HepG2 (cell line): Measurements from ENCODE around the gene SERPINB6. TPM values are rescaled to one million over a fixed set of nuclear protein-coding genes. Genes with fewer than 3 reads are reported as not detected.

ENCODE experiments used
- ATAD3A ChIP-seq: sonication (generic); formaldehyde crosslinking; IDR thresholded peaks from 2 replicates; pipeline ENCODE4 v1.4.0; 2020; ENCODE audit warnings: missing genetic modification reagents
- ATF7-NPFF ChIP-seq: sonication (generic); formaldehyde crosslinking; IDR thresholded peaks from 2 replicates; pipeline ENCODE4 v1.8.1; 2023; ENCODE audit warnings: mild to moderate bottlenecking, low read depth, missing genetic modification reagents, moderate library complexity
- CC2D1A ChIP-seq: sonication (generic); formaldehyde crosslinking; IDR thresholded peaks from 2 replicates; pipeline ENCODE4 v1.8.1; 2023; ENCODE audit warnings: mild to moderate bottlenecking, missing genetic modification reagents
- CENPX ChIP-seq: sonication (generic); formaldehyde crosslinking; IDR thresholded peaks from 2 replicates; pipeline ENCODE4 v1.9.0; 2021; ENCODE audit warnings: mild to moderate bottlenecking, missing genetic modification reagents, moderate library complexity
- CREB3 ChIP-seq: sonication (generic); formaldehyde crosslinking; IDR thresholded peaks from 2 replicates; pipeline ENCODE4 v1.5.0; 2020; ENCODE audit warnings: missing genetic modification reagents
- DMAP1 ChIP-seq: IDR thresholded peaks from 2 replicates; pipeline ENCODE4 v1.6.1; 2016
- ETV5 ChIP-seq: IDR thresholded peaks from 2 replicates; pipeline ENCODE4 v1.6.1; 2018; ENCODE audit warnings: missing biosample characterization, missing genetic modification reagents, inconsistent platforms, borderline replicate concordance
- GABPB1 ChIP-seq: IDR thresholded peaks from 2 replicates; pipeline ENCODE4 v1.6.1; 2016; ENCODE audit warnings: mild to moderate bottlenecking, missing genetic modification reagents, moderate library complexity, missing compliant biosample characterization
- GTF2F1 ChIP-seq: fragments of 150-350 bp; IDR thresholded peaks from 2 replicates; pipeline ENCODE4 v1.6.1; 2014; ENCODE audit warnings: low read length
- HOXA5 ChIP-seq: sonication (generic); formaldehyde crosslinking; IDR thresholded peaks from 2 replicates; pipeline ENCODE4 v1.4.0; 2020; ENCODE audit warnings: missing genetic modification reagents
- IKZF1 ChIP-seq: fragments of 450-650 bp; IDR thresholded peaks from 2 replicates; pipeline ENCODE4 v1.7.1; 2016
- IKZF4 ChIP-seq: sonication (generic); formaldehyde crosslinking; IDR thresholded peaks from 2 replicates; pipeline ENCODE4 v1.5.1; 2020; ENCODE audit warnings: borderline replicate concordance, mild to moderate bottlenecking, low read depth, missing genetic modification reagents; ENCODE audit errors: not compliant biosample characterization
- MAZ ChIP-seq, 2 experiments: sonication (generic) in 1 of 2; formaldehyde crosslinking in 1 of 2; IDR thresholded peaks; 2 replicates each; pipeline versions ENCODE4 v1.5.0 to v1.6.1; 2012 to 2020; ENCODE audit warnings: low read depth in 2 of 2, mild to moderate bottlenecking in 2 of 2, borderline replicate concordance in 1 of 2, improper control_type of control experiment in 1 of 2, low read length in 1 of 2, missing genetic modification reagents in 1 of 2, moderate library complexity in 1 of 2
- MIXL1 ChIP-seq: IDR thresholded peaks from 2 replicates; pipeline ENCODE4 v1.6.1; 2016
- NCOA2 ChIP-seq: sonication (generic); formaldehyde crosslinking; IDR thresholded peaks from 2 replicates; pipeline ENCODE4 v1.8.0; 2022; ENCODE audit warnings: inconsistent platforms
- NFYC ChIP-seq: IDR thresholded peaks from 2 replicates; pipeline ENCODE4 v1.6.1; 2016; ENCODE audit warnings: missing genetic modification reagents, missing compliant biosample characterization
- RNF2 ChIP-seq: fragments of 450-650 bp; conservative IDR thresholded peaks from 2 replicates; pipeline ENCODE4 v1.6.1; 2016; ENCODE audit warnings: low read depth
- ZBTB39 ChIP-seq: sonication (generic); formaldehyde crosslinking; IDR thresholded peaks from 2 replicates; pipeline ENCODE4 v1.5.0; 2020; ENCODE audit warnings: missing genetic modification reagents
- ZNF292 ChIP-seq: sonication (generic); formaldehyde crosslinking; IDR thresholded peaks from 2 replicates; pipeline ENCODE4 v1.8.1; 2022; ENCODE audit warnings: mild to moderate bottlenecking, low read depth, missing genetic modification reagents, borderline replicate concordance
- ZNF30 ChIP-seq: sonication (generic); formaldehyde crosslinking; IDR thresholded peaks from 2 replicates; pipeline ENCODE4 v1.5.0; 2020; ENCODE audit warnings: mild to moderate bottlenecking, missing genetic modification reagents
- ZNF383 ChIP-seq: sonication (generic); formaldehyde crosslinking; IDR thresholded peaks from 2 replicates; pipeline ENCODE4 v1.4.0; 2020; ENCODE audit warnings: missing genetic modification reagents, mild to moderate bottlenecking, borderline replicate concordance
- ZNF563 ChIP-seq: sonication (generic); formaldehyde crosslinking; IDR thresholded peaks from 2 replicates; pipeline ENCODE4 v1.8.0; 2022; ENCODE audit warnings: mild to moderate bottlenecking, moderate library complexity, missing genetic modification reagents
- ZNF574 ChIP-seq: sonication (generic); formaldehyde crosslinking; IDR thresholded peaks from 2 replicates; pipeline ENCODE4 v1.4.0; 2020; ENCODE audit warnings: missing genetic modification reagents
- ZNF777 ChIP-seq: sonication (generic); formaldehyde crosslinking; IDR thresholded peaks from 2 replicates; pipeline ENCODE4 v1.4.0; 2020; ENCODE audit warnings: missing genetic modification reagents
- polyA plus RNA-seq, 8 experiments: library from polyadenylated mRNA; depleted of rRNA in 3 of 8; stranded (reverse) in 7 of 8; unstranded in 1 of 8; fragments of >200 nt; fragmentation: Illumina TruSeq in 4 of 8; extraction: Trizol in 4 of 8; gene quantifications; 2 replicates each; pipeline versions ENCODE4 v1.2.1 to v1.2.3, GENCODE V29; 2011 to 2016; ENCODE audit warnings: low read depth in 4 of 8, missing spikeins in 1 of 8, mixed read lengths in 1 of 8; ENCODE audit not compliant: insufficient read depth in 1 of 8
- total RNA-seq, 5 experiments: library from RNA; depleted of rRNA; stranded (reverse); fragments of >200 nt; fragmentation: Illumina TruSeq; extraction: Trizol; gene quantifications; 2 replicates each; pipeline ENCODE4 v1.2.3, GENCODE V29; 2016; ENCODE audit warnings: low read depth in 1 of 5
- TF ChIP-seq, protein P1 (sequence below): conservative IDR thresholded peaks from 2 replicates; pipeline ENCODE4 v1.6.1; 2018; ENCODE audit warnings: missing genetic modification reagents

Gene SERPINB6
- total and polyA plus RNA-seq, 2 of the 13 experiments (the other 11 are each of a cell fraction or from before 2014, with no cell fraction given), result 38.2 to 61.3 TPM

DNA sequence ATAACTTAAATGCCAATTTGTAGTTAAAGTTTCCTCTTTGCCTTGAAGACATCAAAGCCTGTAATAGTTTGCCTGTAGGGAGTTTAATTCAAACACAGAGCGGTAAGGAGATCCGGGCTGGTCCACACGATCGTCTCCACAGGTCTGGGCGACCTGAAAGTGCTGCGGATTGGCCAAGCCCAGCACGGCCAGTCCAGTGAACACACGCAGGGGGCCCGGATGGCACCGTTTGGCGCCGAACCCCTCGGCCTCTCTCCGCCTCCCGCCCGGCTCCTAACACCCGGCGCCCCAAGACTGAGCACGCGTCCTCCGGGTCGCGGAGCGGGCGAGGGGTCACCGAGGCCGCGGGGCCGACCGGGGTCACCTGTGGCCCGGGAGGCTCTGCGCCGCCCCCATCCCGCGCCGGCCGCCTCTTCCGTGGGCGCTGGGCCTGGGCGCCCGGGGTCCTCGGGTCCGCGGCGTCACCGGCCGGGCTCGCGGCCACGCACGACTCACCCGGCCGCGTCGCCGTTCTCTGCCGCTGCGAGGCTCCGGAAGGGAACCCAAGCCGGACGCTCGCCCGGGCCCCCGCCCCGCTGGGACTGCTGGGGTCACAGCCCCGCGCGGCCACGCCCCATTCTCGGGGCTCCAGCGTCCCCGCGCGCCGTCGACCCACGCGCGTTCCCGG lies 481 bp downstream of the SERPINB6 start (continued):
- TF ChIP-seq GABPB1, result peak; percentile 81; the same call in 1 of the 2 replicates
- no peak for TF ChIP-seq IKZF1
- TF ChIP-seq CC2D1A (CRISPR knock-in tag), result no peak
- TF ChIP-seq ZBTB39 (CRISPR knock-in tag), result no peak
- no peak for TF ChIP-seq HOXA5 (CRISPR knock-in tag)
- TF ChIP-seq NFYC, result no peak
- no peak for TF ChIP-seq ZNF30 (CRISPR knock-in tag)
- TF ChIP-seq ZNF563 (CRISPR knock-in tag), result peak; percentile 78
- TF ChIP-seq DMAP1 (CRISPR knock-in tag), result no peak
- no peak for TF ChIP-seq ZNF292 (CRISPR knock-in tag)
- no peak; the same call in 1 of the 2 replicates for TF ChIP-seq ETV5
- TF ChIP-seq NCOA2 (CRISPR knock-in tag), result no peak
- 0 out of 2 replicates have a peak, but pooled peaks have one; percentile 2 for TF ChIP-seq MIXL1
- no peak for TF ChIP-seq ZNF383 (CRISPR knock-in tag)
- no peak; the same call in 1 of the 2 replicates for TF ChIP-seq ZNF777 (CRISPR knock-in tag)
- peak; percentile 30 for TF ChIP-seq ZNF574
- TF ChIP-seq MAZ (IDR thresholded peaks at IDR 0.05; ENCODE audit: borderline replicate concordance, low read depth, low read length), result no peak; the same call in 1 of the 2 replicates
- TF ChIP-seq MAZ (CRISPR knock-in tag; IDR thresholded peaks at IDR 0.05; ENCODE audit: low read depth), result peak; percentile 36
- peak; percentile 63 for TF ChIP-seq RNF2
- TF ChIP-seq CREB3 (CRISPR knock-in tag), result no peak
- no peak for TF ChIP-seq IKZF4
- no peak for TF ChIP-seq ATAD3A (CRISPR knock-in tag)
- TF ChIP-seq ATF7-NPFF, result peak; percentile 42; the same call in 1 of the 2 replicates
- no peak for TF ChIP-seq CENPX (CRISPR knock-in tag)
- TF ChIP-seq, protein P1, sequence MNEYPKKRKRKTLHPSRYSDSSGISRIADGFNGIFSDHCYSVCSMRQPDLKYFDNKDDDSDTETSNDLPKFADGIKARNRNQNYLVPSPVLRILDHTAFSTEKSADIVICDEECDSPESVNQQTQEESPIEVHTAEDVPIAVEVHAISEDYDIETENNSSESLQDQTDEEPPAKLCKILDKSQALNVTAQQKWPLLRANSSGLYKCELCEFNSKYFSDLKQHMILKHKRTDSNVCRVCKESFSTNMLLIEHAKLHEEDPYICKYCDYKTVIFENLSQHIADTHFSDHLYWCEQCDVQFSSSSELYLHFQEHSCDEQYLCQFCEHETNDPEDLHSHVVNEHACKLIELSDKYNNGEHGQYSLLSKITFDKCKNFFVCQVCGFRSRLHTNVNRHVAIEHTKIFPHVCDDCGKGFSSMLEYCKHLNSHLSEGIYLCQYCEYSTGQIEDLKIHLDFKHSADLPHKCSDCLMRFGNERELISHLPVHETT, result peak; percentile 38; the same call in 1 of the 2 replicates
- TF ChIP-seq GTF2F1, result no peak
